ENCODE measurements around the gene FUT3.
"Not testable (repeated sequence)": the region's sequence is repeated elsewhere in the genome, so short reads cannot be mapped to it uniquely, and the experiment has no call there.

FUT3 gene

DNA sequence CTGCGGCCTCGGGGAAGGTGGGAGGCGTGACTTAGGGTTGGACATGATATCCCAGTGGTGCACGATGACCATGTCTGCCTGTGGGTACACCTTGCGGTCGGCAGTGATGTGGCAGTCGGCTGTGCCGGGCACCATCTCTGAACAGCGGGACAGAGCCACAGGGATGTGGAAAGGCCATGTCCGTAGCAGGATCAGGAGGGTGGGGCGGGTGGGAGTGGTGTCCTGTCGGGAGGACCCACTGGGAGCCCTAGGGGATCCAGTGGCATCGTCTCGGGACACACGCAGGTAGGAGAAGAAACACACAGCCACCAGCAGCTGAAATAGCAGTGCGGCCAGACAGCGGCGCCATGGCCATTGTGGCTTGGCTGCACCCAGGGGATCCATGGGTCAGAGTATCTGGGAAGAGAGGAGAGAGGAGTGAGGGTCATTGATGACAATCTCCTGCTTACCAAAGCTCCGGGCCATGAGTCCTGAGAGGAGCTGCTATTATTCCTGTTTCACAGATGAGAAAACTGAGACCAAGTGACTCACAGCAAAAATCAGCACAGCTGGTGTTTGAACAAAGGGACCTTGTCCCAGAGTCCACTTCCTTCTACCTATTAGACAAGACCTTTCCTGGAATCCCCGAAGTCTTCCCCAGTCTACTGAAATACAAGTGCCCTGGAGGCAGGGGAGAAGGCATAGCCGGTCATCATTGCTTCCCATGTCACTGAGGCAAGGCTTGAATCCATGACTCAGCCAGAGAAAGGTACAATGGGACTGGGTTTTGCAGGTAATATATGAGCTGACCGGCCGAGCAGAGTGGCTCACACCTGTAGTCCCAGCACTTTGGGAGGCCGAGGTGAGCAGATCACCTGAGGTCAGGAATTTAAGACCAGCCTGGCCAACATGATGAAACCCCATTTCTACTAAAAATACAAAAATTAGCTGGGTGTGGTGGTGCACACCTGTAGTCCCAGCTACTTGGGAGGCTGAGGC is 6.5 kb downstream of the FUT3 start:
- DNase-seq: no peak

- DNase-seq: no peak
These were observed 7.8 kb downstream of the FUT3 start for GRCh38 chr19:5843295-5843927.

DNA sequence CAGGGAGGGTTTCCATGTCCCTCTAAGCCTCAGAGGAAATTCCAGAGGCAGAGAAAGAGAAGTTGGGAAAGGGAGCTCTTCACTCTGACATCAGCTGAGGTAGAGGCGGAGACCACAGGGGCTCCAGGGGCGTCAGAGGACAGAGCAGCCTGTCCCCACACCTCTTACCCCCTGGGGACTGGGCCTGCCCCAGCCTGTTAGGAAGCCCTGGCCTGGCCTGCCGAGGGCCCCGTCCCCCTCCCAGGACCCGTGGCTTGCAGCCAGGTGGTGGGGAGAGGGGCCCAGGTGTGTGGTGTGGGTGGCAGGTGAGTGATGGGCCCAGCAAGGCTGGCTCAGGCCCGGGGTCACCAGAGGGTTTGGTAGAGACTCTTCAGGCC is 9.5 kb downstream of the FUT3 start:
- DNase-seq: not testable (repeated sequence)

DNA sequence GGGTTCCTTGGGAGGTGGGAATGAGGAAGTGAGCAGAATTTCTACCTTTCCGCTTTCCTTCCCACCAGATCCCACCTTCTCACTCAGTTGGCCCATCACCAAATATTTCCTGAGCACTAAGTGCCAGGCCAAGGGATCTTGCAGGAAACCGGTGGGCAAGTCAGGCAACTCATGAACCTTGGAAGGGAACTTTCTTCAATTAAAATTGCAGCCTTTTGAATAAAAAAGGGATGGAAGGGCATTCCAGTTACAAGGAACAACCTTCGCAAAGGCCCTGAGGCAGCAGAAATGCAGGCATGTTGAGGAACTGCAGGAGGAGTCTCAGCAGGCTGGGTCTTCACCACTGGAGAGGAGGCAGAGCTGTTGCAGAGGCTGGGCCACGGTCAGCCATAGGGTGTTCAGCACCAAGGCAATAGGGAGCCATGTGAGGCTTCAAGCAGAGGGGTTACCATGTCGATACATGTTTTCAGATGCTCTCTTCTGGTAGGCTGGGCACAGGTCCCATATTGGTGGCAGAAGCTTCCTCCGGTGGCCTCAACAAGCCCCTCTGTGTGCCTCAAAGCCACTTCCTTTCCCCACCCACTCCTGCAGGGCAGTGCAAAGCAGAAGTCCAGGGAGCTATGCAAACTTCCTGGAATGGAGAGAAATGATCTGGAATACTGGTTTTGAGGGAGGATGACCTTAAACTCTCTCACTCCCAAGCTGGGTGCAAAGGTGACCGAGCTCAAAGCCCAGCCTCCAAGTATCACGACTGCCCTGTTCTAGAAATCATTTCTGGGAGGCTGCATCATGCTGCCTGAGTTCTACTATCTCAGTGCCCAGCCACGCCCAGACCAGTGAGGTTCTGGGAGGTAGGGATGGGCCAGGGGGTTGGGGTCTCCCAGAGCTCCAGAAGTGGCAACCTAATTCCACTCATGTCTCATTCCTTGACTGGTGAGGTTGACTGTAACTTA is 11.9 kb downstream of the FUT3 start, which contains the start of gene FUT6:
TSS of gene FUT6 (minus strand) at position 638 of the 953 bp plus-strand sequence. CDS start 7,135 bp downstream, outside the sequence.
- DNase-seq: no peak

DNA sequence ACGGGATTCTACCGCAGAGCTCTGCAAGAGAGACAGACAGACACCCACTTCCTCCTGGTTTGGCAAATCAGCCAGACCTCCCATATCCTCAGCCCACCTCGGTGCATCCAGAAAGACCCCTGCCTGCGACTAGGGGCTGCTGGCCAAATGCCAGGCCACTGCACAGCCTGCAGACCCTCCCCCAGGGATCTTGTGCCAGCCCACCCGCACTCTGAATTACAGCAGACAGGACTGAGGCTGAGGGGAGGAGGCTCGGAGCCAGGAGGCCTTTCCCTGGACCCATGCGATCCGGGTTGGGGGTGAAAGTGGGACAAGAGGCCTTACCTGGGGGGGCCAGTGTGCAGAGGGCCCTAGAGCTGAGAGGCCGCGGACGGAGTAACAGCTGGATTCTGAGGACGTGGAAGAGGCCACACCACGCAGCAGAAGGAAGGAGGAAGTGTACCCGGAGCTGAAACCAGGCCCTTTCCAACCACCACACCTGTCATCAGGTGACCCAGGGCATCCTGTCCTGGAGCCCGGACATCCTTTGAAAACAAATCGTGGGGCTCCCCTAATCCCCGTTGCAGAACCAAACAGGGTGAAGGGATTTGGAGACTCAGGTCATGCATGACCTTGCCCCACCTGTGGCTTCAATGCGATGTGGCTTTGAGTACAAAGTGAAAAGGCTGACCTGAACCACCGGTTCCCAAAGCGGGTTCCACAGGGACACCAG is 12.7 kb downstream of the FUT3 start:
- no peak for DNase-seq

DNA sequence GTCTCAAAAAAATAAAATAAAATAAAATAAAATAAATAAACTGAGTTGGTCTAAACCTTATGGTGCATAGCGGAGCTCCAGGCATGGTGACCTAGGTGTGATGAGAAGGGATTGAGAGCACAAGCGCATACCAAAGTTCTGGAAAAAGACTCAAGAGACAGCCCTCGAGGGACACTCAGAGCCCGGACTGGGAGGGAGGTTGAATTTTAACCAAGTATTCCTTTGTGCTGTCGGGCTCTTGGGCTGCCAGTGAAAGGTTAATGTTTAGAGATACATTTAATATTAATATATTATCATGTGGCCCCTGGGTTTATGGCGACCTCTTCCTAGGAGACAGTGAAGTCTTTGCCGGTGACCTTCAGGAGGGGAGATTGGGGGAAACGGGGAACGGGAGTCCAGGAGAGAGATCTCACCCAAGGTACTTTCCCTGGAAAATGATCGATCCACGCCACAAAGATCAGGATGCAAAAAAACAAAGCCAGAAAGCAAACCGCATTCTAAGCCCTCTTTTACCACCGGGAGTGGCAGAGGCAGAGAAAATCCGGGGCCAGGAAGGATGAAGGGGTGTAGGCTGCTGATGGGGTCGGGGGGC is 13.4 kb downstream of the FUT3 start:
- DNase-seq: no peak

DNA sequence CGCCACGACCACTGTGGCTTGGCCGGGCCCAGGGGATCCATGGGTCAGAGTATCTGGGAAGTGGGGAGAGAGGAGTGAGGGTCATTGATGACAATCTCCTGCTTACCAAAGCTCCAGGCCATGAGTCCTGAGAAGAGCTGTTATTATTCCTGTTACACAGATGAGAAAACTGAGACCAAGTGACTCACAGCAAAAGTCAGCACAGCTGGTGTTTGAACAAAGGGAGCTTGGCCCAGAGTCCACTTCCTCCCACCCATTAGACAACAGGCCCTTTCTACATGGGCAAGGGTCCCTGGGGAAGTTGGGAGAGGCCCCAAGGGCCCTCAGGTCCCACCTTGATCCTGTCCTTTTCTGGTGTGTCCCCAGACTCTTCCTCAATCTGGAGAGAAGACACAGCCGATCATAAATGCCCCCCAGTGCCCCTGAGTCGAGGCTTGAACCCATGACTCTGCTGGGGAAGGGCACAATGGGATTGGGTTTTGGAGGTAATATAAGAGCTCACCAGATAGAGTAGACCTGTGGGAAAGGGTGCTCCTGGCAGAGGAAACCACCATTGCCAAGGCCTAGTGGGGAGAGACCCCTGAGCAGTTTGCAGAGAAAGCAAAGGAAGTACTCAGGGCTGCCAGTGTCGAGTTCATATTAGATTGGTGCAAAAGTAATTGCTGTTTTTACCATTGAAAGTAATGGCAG is 18.6 kb downstream of the FUT3 start:
- DNase-seq: no peak

GRCh38 chr19:5832061-5832460 is 19.2 kb downstream of the FUT3 start:
- DNase-seq: no peak

- no peak for DNase-seq
These were observed 20.1 kb downstream of the FUT3 start for GRCh38 chr19:5831159-5831558.

DNA sequence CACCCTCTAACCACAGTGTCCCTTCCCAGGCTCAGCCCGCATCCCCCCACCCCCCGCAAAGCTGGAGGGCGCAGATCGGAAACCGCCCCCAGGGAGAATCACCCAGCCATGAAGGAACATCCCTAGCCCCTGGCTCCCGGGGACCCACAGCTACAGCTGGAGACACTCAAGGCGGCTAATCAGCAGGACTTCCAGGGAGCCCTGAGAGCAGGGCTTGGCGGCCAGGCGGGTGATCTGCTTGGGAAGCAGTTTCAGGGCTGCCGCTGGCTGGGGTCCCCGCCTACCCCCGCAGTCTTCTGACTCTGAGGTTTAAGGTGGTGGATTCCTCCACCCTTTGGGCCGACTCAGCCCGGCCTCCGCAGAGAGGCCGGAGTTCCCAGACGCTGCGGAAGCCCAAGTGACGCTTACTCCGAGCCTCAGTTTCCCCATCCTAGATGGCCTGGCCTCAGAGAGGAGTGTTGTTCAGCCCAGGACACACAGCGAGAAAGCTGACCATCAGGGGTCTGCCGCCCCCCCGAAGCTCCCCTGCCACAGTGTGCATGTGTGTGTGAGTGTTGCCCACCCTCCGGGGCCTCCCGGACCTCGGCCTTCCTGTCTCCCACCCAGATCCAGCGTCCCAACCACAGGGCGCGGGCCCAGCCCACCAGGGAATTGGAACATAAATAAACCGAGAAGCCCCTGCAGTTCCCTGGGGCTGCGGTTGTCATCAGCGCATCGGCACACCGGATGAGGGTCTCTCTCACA is 21.5 kb downstream of the FUT3 start:
- DNase-seq: no peak

- no peak for DNase-seq
These were observed 22.3 kb downstream of the FUT3 start for GRCh38 chr19:5828661-5829566.

DNA sequence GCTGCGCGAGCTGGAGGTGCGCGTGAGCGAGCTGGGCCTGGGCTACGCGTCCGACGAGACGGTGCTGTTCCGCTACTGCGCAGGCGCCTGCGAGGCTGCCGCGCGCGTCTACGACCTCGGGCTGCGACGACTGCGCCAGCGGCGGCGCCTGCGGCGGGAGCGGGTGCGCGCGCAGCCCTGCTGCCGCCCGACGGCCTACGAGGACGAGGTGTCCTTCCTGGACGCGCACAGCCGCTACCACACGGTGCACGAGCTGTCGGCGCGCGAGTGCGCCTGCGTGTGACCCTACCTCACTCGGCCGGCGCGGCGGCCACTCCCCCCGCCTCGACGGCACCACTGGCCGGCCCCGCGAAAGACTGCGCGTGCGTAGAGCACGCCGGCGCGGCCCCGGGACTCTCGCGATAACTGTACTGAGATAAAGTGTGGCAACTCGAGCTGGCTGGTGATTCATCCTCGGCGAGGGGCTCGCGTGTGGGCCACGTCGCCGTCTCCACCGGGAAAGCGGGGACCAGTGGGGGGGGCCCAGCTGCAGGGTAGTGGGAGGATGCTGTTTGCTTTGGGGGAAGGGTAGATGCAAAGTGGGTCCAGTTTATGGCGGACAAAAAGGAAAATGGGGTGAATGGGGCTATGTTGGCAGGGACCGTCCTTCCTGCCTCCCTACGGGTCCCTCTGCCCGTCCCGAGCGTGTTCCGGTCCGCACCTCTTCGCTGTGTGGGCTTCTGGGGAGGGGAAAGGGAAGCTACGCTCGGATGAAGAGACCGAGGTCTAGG is 23.2 kb downstream of the FUT3 start:
- peak; percentile 87 to 90 for DNase-seq

GRCh38 chr19:5827342-5827890 is 23.8 kb downstream of the FUT3 start:
- DNase-seq: no peak

DNA sequence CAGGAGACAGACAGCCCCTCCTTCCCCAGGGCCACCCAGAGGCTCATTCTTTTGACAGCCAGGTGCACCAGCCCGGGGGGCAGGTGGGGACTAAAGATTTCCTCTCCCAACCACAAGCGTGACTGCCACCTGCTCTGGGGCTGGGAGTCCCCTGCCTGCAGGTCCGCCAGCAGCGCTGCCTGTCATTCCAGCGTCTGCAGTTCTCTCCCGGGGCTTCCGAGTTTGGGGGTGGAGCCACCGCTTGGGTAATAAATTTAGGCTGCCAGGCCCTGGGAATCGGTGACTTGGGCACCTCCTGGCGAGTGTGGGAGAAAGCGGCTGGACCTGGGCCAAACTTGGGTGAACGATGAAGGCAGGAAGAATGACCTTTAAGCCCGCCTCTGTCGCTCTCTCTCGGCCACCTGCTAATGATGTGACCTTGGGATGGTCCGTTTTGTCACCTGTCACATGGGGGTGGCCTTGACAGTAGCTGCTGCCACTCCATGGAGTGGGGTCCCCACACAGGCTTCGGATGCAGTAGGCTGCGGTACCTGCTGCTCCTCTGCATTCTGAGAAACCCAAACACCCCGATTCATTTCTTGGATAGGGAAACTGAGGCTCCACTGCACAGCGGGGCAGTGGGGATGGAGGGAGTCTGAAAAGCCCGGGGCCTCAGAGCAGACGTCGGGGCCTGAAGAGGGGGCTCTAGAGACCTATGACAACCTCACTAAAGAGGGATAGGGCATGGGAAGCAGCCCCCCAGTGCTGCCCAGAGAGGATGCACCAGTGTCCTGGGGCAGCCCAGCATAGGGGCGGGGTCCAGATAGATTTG is 24.5 kb downstream of the FUT3 start:
- DNase-seq: no peak

GRCh38 chr19:5825178-5825577 is 26.1 kb downstream of the FUT3 start:
- no peak for DNase-seq

DNA sequence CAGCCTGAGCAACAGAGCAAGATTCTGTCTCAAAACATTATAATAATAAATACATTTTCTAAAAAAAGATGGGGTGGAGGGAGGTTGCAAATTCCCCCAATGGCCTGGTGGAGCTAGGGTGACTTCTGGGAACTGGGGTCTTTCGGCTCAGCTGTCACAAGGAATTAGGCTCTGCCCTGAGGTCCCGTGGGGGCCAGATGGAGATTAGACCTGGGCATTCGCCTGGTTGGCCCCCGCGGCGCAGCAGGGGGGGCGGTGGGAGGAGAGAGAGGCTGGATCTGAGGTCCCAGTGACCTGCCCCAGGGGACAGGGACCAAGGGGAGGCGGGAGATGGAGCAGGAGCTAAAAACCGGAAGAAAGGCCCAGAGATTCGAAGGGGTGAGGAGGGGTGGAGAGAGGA is 26.5 kb downstream of the FUT3 start:
- no peak for DNase-seq

GRCh38 chr19:5823579-5824281 is 27.5 kb downstream of the FUT3 start:
- no peak for DNase-seq

Data from activated CD4-positive, alpha-beta T cell treated with anti-CD3 and anti-CD28 coated beads, Interleukin-2, amount 50 U/mL, for 4 hours (primary cell).